Neural cell (in vitro differentiated cells): ENCODE measurements around the gene NSMF. TPM values are rescaled to one million over a fixed set of nuclear protein-coding genes. Genes with fewer than 3 reads are reported as not detected.

Experiments used
- H2AFZ ChIP-seq: fragments of 200-600, 300-800 bp; sonication (generic), shearing (Covaris generic); 2 replicates; pipeline ENCODE4 v1.6.0; 2014; ENCODE audit warnings: low read depth, mild to moderate bottlenecking, antibody characterized with exemption, low read length, moderate library complexity
- H3F3A ChIP-seq: fragments of 200-600 bp; shearing (Covaris generic); 2 replicates; pipeline ENCODE4 v1.6.1; 2016; ENCODE audit warnings: mild to moderate bottlenecking, moderate library complexity, mixed read lengths, antibody characterized with exemption, low read length; ENCODE audit not compliant: insufficient read depth, poor library complexity, severe bottlenecking
- H3K27ac ChIP-seq: fragments of 200-600, 300-800 bp; sonication (generic), shearing (Covaris generic); 2 replicates; pipeline ENCODE4 v1.5.1; 2014; ENCODE audit warnings: mild to moderate bottlenecking, low read length, moderate library complexity
- H3K27me3 ChIP-seq: fragments of 300-800, 200-600 bp; sonication (generic), shearing (Covaris generic); 2 replicates; pipeline ENCODE4 v1.6.0; 2014; ENCODE audit warnings: mild to moderate bottlenecking, low read depth, low read length, moderate library complexity; ENCODE audit not compliant: insufficient read depth
- H3K36me3 ChIP-seq: fragments of 300-800, 200-600 bp; sonication (generic), shearing (Covaris generic); 2 replicates; pipeline ENCODE4 v1.5.1; 2014; ENCODE audit warnings: mild to moderate bottlenecking, antibody characterized with exemption, low read length, moderate library complexity; ENCODE audit not compliant: insufficient read depth
- H3K4me2 ChIP-seq: fragments of 300-800, 200-600 bp; sonication (generic), shearing (Covaris generic); 2 replicates; pipeline ENCODE4 v1.6.0; 2014; ENCODE audit warnings: mild to moderate bottlenecking, low read length
- H3K4me3 ChIP-seq: fragments of 300-800, 200-600 bp; sonication (generic), shearing (Covaris generic); 2 replicates; pipeline ENCODE4 v1.5.1; 2014; ENCODE audit warnings: mild to moderate bottlenecking, low read length, moderate library complexity
- H3K79me2 ChIP-seq: fragments of 200-600 bp; shearing (Covaris generic); replicated peaks from 2 replicates; pipeline ENCODE4 v1.6.0; 2014; ENCODE audit warnings: mild to moderate bottlenecking, low read length, moderate library complexity; ENCODE audit not compliant: insufficient read depth
- H3K9ac ChIP-seq: fragments of 300-800, 200-600 bp; sonication (generic), shearing (Covaris generic); 2 replicates; pipeline ENCODE4 v1.6.1; 2016; ENCODE audit warnings: mild to moderate bottlenecking, low read length, mixed read lengths
- H3K9me2 ChIP-seq: fragments of 200-600 bp; shearing (Covaris generic); 2 replicates; pipeline ENCODE4 v1.6.1; 2016; ENCODE audit warnings: mild to moderate bottlenecking, low read length, mixed read lengths; ENCODE audit not compliant: insufficient read depth
- H3K9me3 ChIP-seq: fragments of 200-600, 300-800 bp; sonication (generic), shearing (Covaris generic); 2 replicates; pipeline ENCODE4 v1.6.1; 2016; ENCODE audit warnings: mild to moderate bottlenecking, mixed run types, low read length, moderate library complexity, mixed read lengths
- H4K20me1 ChIP-seq: fragments of 200-600 bp; shearing (Covaris generic); 2 replicates; pipeline ENCODE4 v1.6.1; 2016; ENCODE audit warnings: mild to moderate bottlenecking, mixed run types; ENCODE audit not compliant: insufficient read depth
- CTCF ChIP-seq: fragments of 450-650 bp; IDR thresholded peaks from 2 replicates; pipeline ENCODE4 v1.5.1; 2014; ENCODE audit warnings: antibody characterized with exemption, mild to moderate bottlenecking, moderate library complexity; ENCODE audit not compliant: poor library complexity, severe bottlenecking
- EP300 ChIP-seq: fragments of 450-650 bp; conservative IDR thresholded peaks from 2 replicates; pipeline ENCODE4 v1.6.1; 2014; ENCODE audit warnings: antibody characterized with exemption, mild to moderate bottlenecking, moderate library complexity; ENCODE audit not compliant: poor library complexity, severe bottlenecking
- EZH2 ChIP-seq: fragments of 200-600, 300-800 bp; shearing (Covaris generic), sonication (generic); IDR thresholded peaks from 2 replicates; pipeline ENCODE4 v1.6.1; 2014; ENCODE audit warnings: antibody characterized with exemption, low read length, borderline replicate concordance, mild to moderate bottlenecking; ENCODE audit not compliant: insufficient read depth, poor library complexity, severe bottlenecking
- MXI1 ChIP-seq: fragments of 450-650 bp; conservative IDR thresholded peaks from 2 replicates; pipeline ENCODE4 v1.6.1; 2014; ENCODE audit warnings: antibody characterized with exemption, mild to moderate bottlenecking; ENCODE audit not compliant: poor library complexity, severe bottlenecking
- POLR2AphosphoS5 ChIP-seq: IDR thresholded peaks from 2 replicates; pipeline ENCODE4 v1.6.1; 2012
- RAD21 ChIP-seq: fragments of 450-650 bp; conservative IDR thresholded peaks from 2 replicates; pipeline ENCODE4 v1.6.1; 2014; ENCODE audit warnings: antibody characterized with exemption, mild to moderate bottlenecking, moderate library complexity
- REST ChIP-seq: IDR thresholded peaks from 2 replicates; pipeline ENCODE4 v1.6.1; 2012; ENCODE audit warnings: borderline replicate concordance
- SMC3 ChIP-seq: fragments of 450-650 bp; conservative IDR thresholded peaks from 2 replicates; pipeline ENCODE4 v1.6.1; 2014; ENCODE audit warnings: antibody characterized with exemption, mild to moderate bottlenecking, moderate library complexity; ENCODE audit not compliant: poor library complexity
- TAF1 ChIP-seq: IDR thresholded peaks from 2 replicates; pipeline ENCODE4 v1.6.1; 2012; ENCODE audit warnings: low read depth
- polyA plus RNA-seq: library from polyadenylated mRNA; depleted of rRNA; stranded (reverse); fragments of >200 nt; gene quantifications from 2 replicates; pipeline ENCODE4 v1.2.3, GENCODE V29; 2014

NSMF gene
- polyA plus RNA-seq, 1 donor from 2014 or later, result 51.2 TPM

GRCh38 chr9:137477778-137478612 is 18.9 kb upstream of the NSMF start:
- TF ChIP-seq EP300, result no peak
- TF ChIP-seq CTCF, result no peak
- no peak for TF ChIP-seq RAD21
- TF ChIP-seq MXI1, result no peak
- no peak for TF ChIP-seq POLR2AphosphoS5
- TF ChIP-seq REST, result no peak
- TF ChIP-seq SMC3, result no peak
- TF ChIP-seq TAF1, result no peak
- TF ChIP-seq EZH2, result no peak
- Histone ChIP-seq H3K9me3 (no peaks in the 10 kb centered on the region), H3K79me2 (no peaks in the 10 kb centered on the region), H3K4me3 (no peak overlapping the region), H3F3A (no peaks in the 10 kb centered on the region), H3K27ac (no peak overlapping the region), H3K9me2 (no peaks in the 10 kb centered on the region), H3K9ac (no peak overlapping the region), H4K20me1 (no peaks in the 10 kb centered on the region), H3K4me2 (no peak overlapping the region), H2AFZ (no peak overlapping the region), H3K27me3 (no peaks in the 10 kb centered on the region), H3K36me3 (no peaks in the 10 kb centered on the region)

GRCh38 chr9:137476856-137477255 is 17.7 kb upstream of the NSMF start:
- H3K4me3 ChIP-seq, result no peak overlapping the region
- no peak overlapping the region for H2AFZ ChIP-seq

More at GRCh38 chr9:137476856-137477255, 17.7 kb upstream of the NSMF start:
- Histone ChIP-seq H3F3A (no peaks in the 10 kb centered on the region), H3K79me2 (no peaks in the 10 kb centered on the region), H3K4me2 (no peak overlapping the region), H3K9me3 (no peaks in the 10 kb centered on the region), H3K9me2 (no peaks in the 10 kb centered on the region), H4K20me1 (no peaks in the 10 kb centered on the region), H3K9ac (no peak overlapping the region), H3K27me3 (no peaks in the 10 kb centered on the region), H3K27ac (no peak overlapping the region), H3K36me3 (no peaks in the 10 kb centered on the region)
- TF ChIP-seq TAF1 (no peak), POLR2AphosphoS5 (no peak), EZH2 (no peak), SMC3 (no peak), RAD21 (no peak)
